H9 (cell line): Measurements from ENCODE around the gene CSNK2B. TPM values are rescaled to one million over a fixed set of nuclear protein-coding genes. Genes with fewer than 3 reads are reported as not detected.

ENCODE experiments used
- DNase-seq: peaks from one replicate; pipeline ENCODE4 v3.0.0-alpha.2; 2017
- H2AFZ ChIP-seq: one replicate; pipeline ENCODE4 v1.6.1; 2013; ENCODE audit warnings: mild to moderate bottlenecking, low read length, control low read depth, moderate library complexity
- H2AK5ac ChIP-seq: 2 replicates; pipeline ENCODE4 v1.6.1; 2013; ENCODE audit warnings: low read length, control low read depth, mixed read lengths; ENCODE audit not compliant: insufficient read length
- H2BK120ac ChIP-seq: one replicate; pipeline ENCODE4 v1.6.1; 2013; ENCODE audit warnings: low read depth, mild to moderate bottlenecking, low read length, control low read depth, inconsistent platforms; ENCODE audit not compliant: poor library complexity, severe bottlenecking
- H2BK12ac ChIP-seq: 2 replicates; pipeline ENCODE4 v1.6.1; 2013; ENCODE audit warnings: low read length, control low read depth, mixed read lengths, low read depth; ENCODE audit not compliant: insufficient read length
- H2BK15ac ChIP-seq: 2 replicates; pipeline ENCODE4 v1.6.1; 2013; ENCODE audit warnings: low read depth, low read length, control low read depth
- H2BK20ac ChIP-seq: one replicate; pipeline ENCODE4 v1.6.1; 2013; ENCODE audit warnings: low read depth, mild to moderate bottlenecking, low read length, control low read depth, inconsistent platforms; ENCODE audit not compliant: poor library complexity, severe bottlenecking
- H2BK5ac ChIP-seq: 2 replicates; pipeline ENCODE4 v1.6.1; 2013; ENCODE audit warnings: low read length, control low read depth, mixed read lengths; ENCODE audit not compliant: insufficient read length
- H3K14ac ChIP-seq: 2 replicates; pipeline ENCODE4 v1.6.1; 2013; ENCODE audit warnings: low read length, control low read depth; ENCODE audit not compliant: insufficient read depth
- H3K18ac ChIP-seq: 2 replicates; pipeline ENCODE4 v1.6.1; 2013; ENCODE audit warnings: low read depth, mild to moderate bottlenecking, mixed read lengths, low read length, control low read depth; ENCODE audit not compliant: insufficient read length
- H3K23ac ChIP-seq: 2 replicates; pipeline ENCODE4 v1.6.1; 2013; ENCODE audit warnings: low read length, control low read depth, mixed read lengths, low read depth; ENCODE audit not compliant: insufficient read length
- H3K23me2 ChIP-seq: 2 replicates; pipeline ENCODE4 v1.6.1; 2013; ENCODE audit warnings: low read depth, mild to moderate bottlenecking, mixed read lengths, low read length, control low read depth; ENCODE audit not compliant: insufficient read length, poor library complexity, severe bottlenecking
- H3K27ac ChIP-seq: 2 replicates; pipeline ENCODE4 v1.5.1; 2013; ENCODE audit warnings: low read length, control low read depth, mixed read lengths, low read depth; ENCODE audit not compliant: insufficient read length
- H3K27me3 ChIP-seq: 2 replicates; pipeline ENCODE4 v1.6.1; 2013; ENCODE audit warnings: low read length, control low read depth, inconsistent platforms; ENCODE audit not compliant: insufficient read depth
- H3K4ac ChIP-seq: 2 replicates; pipeline ENCODE4 v1.6.1; 2013; ENCODE audit warnings: low read depth, mild to moderate bottlenecking, control low read depth, inconsistent platforms, low read length, moderate library complexity
- H3K4me1 ChIP-seq: 2 replicates; pipeline ENCODE4 v1.6.1; 2013; ENCODE audit warnings: low read length, control low read depth, inconsistent platforms; ENCODE audit not compliant: insufficient read depth
- H3K4me2 ChIP-seq: 2 replicates; pipeline ENCODE4 v1.6.1; 2013; ENCODE audit warnings: low read length, control low read depth, mixed read lengths; ENCODE audit not compliant: insufficient read length, insufficient read depth
- H3K56ac ChIP-seq: 2 replicates; pipeline ENCODE4 v1.6.1; 2013; ENCODE audit warnings: low read depth, mild to moderate bottlenecking, mixed read lengths, low read length, control low read depth; ENCODE audit not compliant: insufficient read length
- H3K79me1 ChIP-seq: 2 replicates; pipeline ENCODE4 v1.6.1; 2013; ENCODE audit warnings: low read depth, mild to moderate bottlenecking, moderate library complexity, low read length, control low read depth, inconsistent platforms; ENCODE audit not compliant: insufficient read depth, poor library complexity, severe bottlenecking
- H3K79me2 ChIP-seq: 2 replicates; pipeline ENCODE4 v1.6.1; 2013; ENCODE audit warnings: low read length, control low read depth, inconsistent platforms; ENCODE audit not compliant: insufficient read depth
- H3K9ac ChIP-seq: 2 replicates; pipeline ENCODE4 v1.6.1; 2013; ENCODE audit warnings: low read length, control low read depth, mixed read lengths; ENCODE audit not compliant: insufficient read length; ENCODE audit errors: extremely low read depth
- H3K9me3 ChIP-seq: one replicate; pipeline ENCODE4 v1.6.1; 2013; ENCODE audit warnings: low read depth, low read length, inconsistent platforms; ENCODE audit not compliant: control insufficient read depth
- H3T11ph ChIP-seq: one replicate; pipeline ENCODE4 v1.6.1; 2013; ENCODE audit warnings: mild to moderate bottlenecking, low read length, control low read depth, inconsistent platforms
- H4K20me1 ChIP-seq: one replicate; pipeline ENCODE4 v1.6.1; 2013; ENCODE audit not compliant: control insufficient read depth, insufficient read length, insufficient read depth
- H4K5ac ChIP-seq: 2 replicates; pipeline ENCODE4 v1.6.1; 2013; ENCODE audit warnings: low read depth, mild to moderate bottlenecking, mixed read lengths, low read length, control low read depth; ENCODE audit not compliant: insufficient read length
- H4K8ac ChIP-seq: replicated peaks from 2 replicates; pipeline ENCODE4 v1.6.1; 2013; ENCODE audit warnings: low read length, control low read depth, mixed read lengths, low read depth; ENCODE audit not compliant: insufficient read length
- H4K91ac ChIP-seq: 2 replicates; pipeline ENCODE4 v1.6.1; 2013; ENCODE audit warnings: low read depth, mild to moderate bottlenecking, moderate library complexity, mixed read lengths, low read length, control low read depth; ENCODE audit not compliant: insufficient read length
- H3K27ac Mint-ChIP-seq, 3 experiments: 2 replicates in 2 of 3; 3 replicates in 1 of 3; pipeline ENCODE4 v1.8.0; 2020 to 2021; ENCODE audit warnings: mixed read lengths in 3 of 3, mild to moderate bottlenecking in 1 of 3, moderate library complexity in 1 of 3
- H3K27me3 Mint-ChIP-seq: 2 replicates; pipeline ENCODE4 v1.8.0; 2021; ENCODE audit warnings: low read depth, mild to moderate bottlenecking, moderate library complexity, mixed read lengths
- H3K36me3 Mint-ChIP-seq, 3 experiments: 2 replicates in 2 of 3; 3 replicates in 1 of 3; pipeline ENCODE4 v1.8.0; 2020 to 2021; ENCODE audit warnings: low read depth in 3 of 3, mixed read lengths in 3 of 3; ENCODE audit not compliant: insufficient read depth in 1 of 3
- H3K4me1 Mint-ChIP-seq, 2 experiments: 2 replicates each; pipeline ENCODE4 v1.8.0; 2020; ENCODE audit warnings: mixed read lengths in 2 of 2
- H3K4me3 Mint-ChIP-seq, 2 experiments: 2 replicates in 1 of 2; 3 replicates in 1 of 2; pipeline ENCODE4 v1.8.0; 2020 to 2021; ENCODE audit warnings: mild to moderate bottlenecking in 2 of 2, mixed read lengths in 2 of 2, moderate library complexity in 1 of 2
- H3K9me3 Mint-ChIP-seq, 2 experiments: 2 replicates in 1 of 2; 3 replicates in 1 of 2; pipeline ENCODE4 v1.8.0; 2020; ENCODE audit warnings: mild to moderate bottlenecking in 2 of 2, mixed read lengths in 2 of 2, moderate library complexity in 1 of 2
- WGBS: extraction: QIAGEN DNeasy Blood & Tissue Kit; methylation state at CpG from one replicate; pipeline ENCODE4 v1.1.7; 2013; ENCODE audit warnings: missing lambda C conversion rate, low lambda C conversion rate, mixed read lengths; ENCODE audit not compliant: insufficient read length; ENCODE audit errors: extremely low coverage; 5-methylcytosine and 5-hydroxymethylcytosine counted together
- total RNA-seq: library from RNA; stranded (reverse); gene quantifications from 2 replicates; pipeline ENCODE4 v1.2.1, GENCODE V29; 2021
- TF ChIP-seq, protein P1 (sequence below): fragments of 200-600 bp; sonication (generic); conservative IDR thresholded peaks from 3 replicates; pipeline ENCODE4 v1.8.0; 2021; ENCODE audit warnings: antibody characterized with exemption, mild to moderate bottlenecking

CSNK2B gene
- total RNA-seq, 1 experiment from 2014 or later, result 187 TPM

DNA sequence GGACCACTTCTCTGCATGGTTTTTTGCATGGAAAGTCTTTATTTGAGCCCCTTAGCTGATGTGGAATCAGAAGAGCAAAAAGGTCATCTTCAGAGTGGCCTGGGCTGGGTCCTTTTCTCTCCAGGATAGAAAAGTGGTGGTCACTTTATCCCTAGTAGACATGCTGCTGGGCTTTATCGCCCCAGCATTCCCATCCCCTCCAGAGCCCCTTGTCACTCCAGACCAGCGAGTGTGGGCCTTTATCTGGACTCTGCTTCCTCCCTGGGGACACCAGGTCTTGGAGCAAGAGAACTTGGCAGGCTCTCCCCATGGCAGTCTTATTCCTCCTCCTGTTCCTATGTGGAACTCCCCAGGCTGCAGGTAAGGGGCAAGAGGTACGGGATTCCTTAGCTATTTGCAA lies 40.7 kb downstream of the CSNK2B start, which contains the start of gene LY6G6F:
Gene LY6G6F, plus strand, starts transcription at position 268 of the 400 bp plus-strand sequence. Its CDS starts 41 bp downstream, at position 309.
- Histone ChIP-seq H2BK20ac (no peak within 1 kb of the TSS), H4K91ac (no peak within 1 kb of the TSS), H3K27ac (no peak within 1 kb of the TSS), H3K18ac (no peak within 1 kb of the TSS), H3K4ac (no peak within 1 kb of the TSS), H2BK15ac (no peak within 1 kb of the TSS), H3K9ac (no peak within 1 kb of the TSS), H3K79me2 (peaks cover 2% of the 10 kb centered on the region; the same call in 1 of the 2 replicates), H4K8ac (no peak within 1 kb of the TSS), H4K20me1 (no peaks in the 10 kb centered on the region), H3K14ac (no peak within 1 kb of the TSS), H2AK5ac (no peak within 1 kb of the TSS), H2BK120ac (no peak within 1 kb of the TSS), H3K27me3 (no peaks in the 10 kb centered on the region), H2AFZ (no peak within 1 kb of the TSS), H3K23me2 (peaks cover 6% of the 10 kb centered on the region), H3K9me3 (no peaks in the 10 kb centered on the region), H2BK5ac (no peak within 1 kb of the TSS), H3K4me2 (no peak within 1 kb of the TSS), H2BK12ac (no peak within 1 kb of the TSS), H3K56ac (no peak within 1 kb of the TSS), H3K23ac (no peak within 1 kb of the TSS), H4K5ac (no peak within 1 kb of the TSS), H3K79me1 (peaks cover 5% of the 10 kb centered on the region), H3T11ph (no peak within 1 kb of the TSS), H3K4me1 (peaks cover 4% of the 10 kb centered on the region; the same call in 1 of the 2 replicates)
- Mint-ChIP-seq H3K27ac (peak within 1 kb of the TSS in 1 of 3 experiments; percentile 54; a peak in 1 of 7 replicates), H3K27me3 (peaks cover 3% of the 10 kb centered on the region; the same call in 1 of the 2 replicates), H3K4me3 (no peak within 1 kb of the TSS), H3K36me3 (no peaks in the 10 kb centered on the region), H3K9me3 (no peaks in the 10 kb centered on the region; a peak in 1 of 5 replicates), H3K4me1 (peaks cover 18 to 21% of the 10 kb centered on the region in 2 experiments)
- no peak for DNase-seq
- TF ChIP-seq, protein P1, sequence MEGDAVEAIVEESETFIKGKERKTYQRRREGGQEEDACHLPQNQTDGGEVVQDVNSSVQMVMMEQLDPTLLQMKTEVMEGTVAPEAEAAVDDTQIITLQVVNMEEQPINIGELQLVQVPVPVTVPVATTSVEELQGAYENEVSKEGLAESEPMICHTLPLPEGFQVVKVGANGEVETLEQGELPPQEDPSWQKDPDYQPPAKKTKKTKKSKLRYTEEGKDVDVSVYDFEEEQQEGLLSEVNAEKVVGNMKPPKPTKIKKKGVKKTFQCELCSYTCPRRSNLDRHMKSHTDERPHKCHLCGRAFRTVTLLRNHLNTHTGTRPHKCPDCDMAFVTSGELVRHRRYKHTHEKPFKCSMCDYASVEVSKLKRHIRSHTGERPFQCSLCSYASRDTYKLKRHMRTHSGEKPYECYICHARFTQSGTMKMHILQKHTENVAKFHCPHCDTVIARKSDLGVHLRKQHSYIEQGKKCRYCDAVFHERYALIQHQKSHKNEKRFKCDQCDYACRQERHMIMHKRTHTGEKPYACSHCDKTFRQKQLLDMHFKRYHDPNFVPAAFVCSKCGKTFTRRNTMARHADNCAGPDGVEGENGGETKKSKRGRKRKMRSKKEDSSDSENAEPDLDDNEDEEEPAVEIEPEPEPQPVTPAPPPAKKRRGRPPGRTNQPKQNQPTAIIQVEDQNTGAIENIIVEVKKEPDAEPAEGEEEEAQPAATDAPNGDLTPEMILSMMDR, result no peak
- WGBS, result no CpG with 5 or more reads among the region's 3 CpGs
